Peyer's patch (tissue), 4 donors: ENCODE data around the gene ZNF576. TPM values are rescaled to one million over a fixed set of nuclear protein-coding genes. Genes with fewer than 3 reads are reported as not detected.

Experiments
- DNase-seq, 3 donors: peaks; one replicate each; pipeline ENCODE4 v3.0.0-alpha.2; 2017 to 2019
- H3K27ac ChIP-seq, 4 donors: fragments of 200-600 bp; sonication (generic); one replicate each; pipeline ENCODE4 v1.5.1; 2016 to 2019
- H3K27me3 ChIP-seq, 2 donors: fragments of 200-600 bp; sonication (generic); one replicate each; pipeline ENCODE4 v1.5.1; 2019
- H3K36me3 ChIP-seq, 3 donors: fragments of 200-600 bp; sonication (generic); one replicate each; pipeline ENCODE4 v1.5.1; 2016 to 2019
- H3K4me1 ChIP-seq, 4 donors: fragments of 200-600 bp; sonication (generic); one replicate each; pipeline ENCODE4 v1.5.1; 2016 to 2019
- H3K4me3 ChIP-seq, 4 donors: fragments of 200-600 bp; sonication (generic); 1 replicate in 3 of 4; 2 replicates in 1 of 4; pipeline ENCODE4 v1.5.1; 2016 to 2019; ENCODE audit warnings: mild to moderate bottlenecking in 1 of 4
- H3K9me3 ChIP-seq, 4 donors: fragments of 200-600 bp; sonication (generic); one replicate each; pipeline ENCODE4 v1.5.1; 2016 to 2019; ENCODE audit warnings: mild to moderate bottlenecking in 1 of 4
- POLR2A ChIP-seq, 2 donors: fragments of 450-650 bp; IDR thresholded peaks; one replicate each; pipeline ENCODE4 v1.5.1; 2017; ENCODE audit warnings: antibody characterized with exemption in 2 of 2, mild to moderate bottlenecking in 2 of 2, moderate library complexity in 2 of 2
- total RNA-seq, 4 donors: library from RNA; depleted of rRNA; stranded (reverse); fragments of >200 nt; gene quantifications; one replicate each; pipeline ENCODE4 v1.1.0, GENCODE V29; 2016
- TF ChIP-seq, protein P1 (sequence below), 6 experiments: fragments of 450-650 bp in 4 of 6; fragments of 200-600 bp in 2 of 6; sonication (generic) in 1 of 6; IDR thresholded peaks; one replicate each; pipeline ENCODE4 v1.5.1; 2017 to 2019; ENCODE audit warnings: antibody characterized with exemption in 6 of 6, mild to moderate bottlenecking in 3 of 6, moderate library complexity in 1 of 6

ZNF576 gene
- total RNA-seq, 4 donors from 2014 or later: 6.6 to 21.9 (median 16.5) TPM

DNA sequence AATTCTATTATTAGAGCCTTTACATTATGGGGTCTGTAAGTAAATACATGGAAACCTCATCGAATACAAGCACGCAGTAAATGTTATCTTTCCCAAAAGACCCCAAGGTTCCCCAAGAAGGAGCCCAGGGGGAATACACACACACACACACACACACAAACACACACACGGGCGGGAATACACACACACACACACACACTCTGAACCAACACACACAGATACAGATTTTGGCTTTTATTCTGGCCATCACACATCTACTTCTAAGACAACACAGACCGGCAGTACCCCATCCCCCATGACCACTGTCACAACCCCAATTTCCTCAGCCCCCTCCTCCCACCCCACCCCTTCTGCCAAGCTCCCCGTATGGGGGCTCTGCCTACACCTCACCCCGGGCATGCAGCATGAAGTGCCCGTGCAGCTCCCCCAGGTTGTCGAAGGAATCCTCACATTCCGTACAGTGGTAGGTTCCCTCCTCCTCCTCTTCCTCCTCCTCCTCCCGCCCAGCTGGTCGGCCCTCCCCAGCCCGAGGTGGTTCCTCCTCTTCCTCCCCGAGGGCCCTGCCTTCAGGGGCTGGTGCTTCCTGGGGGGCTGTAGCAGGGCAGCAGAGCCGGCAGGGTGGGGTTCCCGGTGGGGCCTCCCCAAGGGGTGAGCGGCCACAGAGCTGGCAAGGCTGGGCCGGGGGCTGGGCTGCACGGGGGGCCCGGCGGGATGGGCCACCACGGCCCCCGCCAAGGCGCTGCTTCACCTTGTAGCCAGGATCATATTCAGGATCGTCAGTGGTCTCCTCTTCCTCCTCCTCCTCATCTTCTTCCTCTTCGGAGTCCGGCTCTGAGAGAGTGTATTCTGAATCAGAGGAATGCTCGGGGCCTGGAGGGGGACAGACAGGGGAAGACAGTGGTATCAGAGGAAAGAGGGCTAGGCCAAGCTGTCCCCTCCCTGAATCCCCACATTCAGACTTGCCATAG lies 11.1 kb downstream of the ZNF576 start:
- DNase-seq: no peak
- no peak for TF ChIP-seq POLR2A (IDR thresholded peaks at IDR 0.05)
- TF ChIP-seq, protein P1, sequence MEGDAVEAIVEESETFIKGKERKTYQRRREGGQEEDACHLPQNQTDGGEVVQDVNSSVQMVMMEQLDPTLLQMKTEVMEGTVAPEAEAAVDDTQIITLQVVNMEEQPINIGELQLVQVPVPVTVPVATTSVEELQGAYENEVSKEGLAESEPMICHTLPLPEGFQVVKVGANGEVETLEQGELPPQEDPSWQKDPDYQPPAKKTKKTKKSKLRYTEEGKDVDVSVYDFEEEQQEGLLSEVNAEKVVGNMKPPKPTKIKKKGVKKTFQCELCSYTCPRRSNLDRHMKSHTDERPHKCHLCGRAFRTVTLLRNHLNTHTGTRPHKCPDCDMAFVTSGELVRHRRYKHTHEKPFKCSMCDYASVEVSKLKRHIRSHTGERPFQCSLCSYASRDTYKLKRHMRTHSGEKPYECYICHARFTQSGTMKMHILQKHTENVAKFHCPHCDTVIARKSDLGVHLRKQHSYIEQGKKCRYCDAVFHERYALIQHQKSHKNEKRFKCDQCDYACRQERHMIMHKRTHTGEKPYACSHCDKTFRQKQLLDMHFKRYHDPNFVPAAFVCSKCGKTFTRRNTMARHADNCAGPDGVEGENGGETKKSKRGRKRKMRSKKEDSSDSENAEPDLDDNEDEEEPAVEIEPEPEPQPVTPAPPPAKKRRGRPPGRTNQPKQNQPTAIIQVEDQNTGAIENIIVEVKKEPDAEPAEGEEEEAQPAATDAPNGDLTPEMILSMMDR (IDR thresholded peaks at IDR 0.05): no peak
- Histone ChIP-seq H3K36me3 (peaks cover 0 to 25% (median 0%) of the 10 kb centered on the region in 3 donors), H3K9me3 (no peaks in the 10 kb centered on the region), H3K27ac (no peak overlapping the region), H3K27me3 (no peaks in the 10 kb centered on the region), H3K4me1 (no peaks in the 10 kb centered on the region), H3K4me3 (no peak overlapping the region)

DNA sequence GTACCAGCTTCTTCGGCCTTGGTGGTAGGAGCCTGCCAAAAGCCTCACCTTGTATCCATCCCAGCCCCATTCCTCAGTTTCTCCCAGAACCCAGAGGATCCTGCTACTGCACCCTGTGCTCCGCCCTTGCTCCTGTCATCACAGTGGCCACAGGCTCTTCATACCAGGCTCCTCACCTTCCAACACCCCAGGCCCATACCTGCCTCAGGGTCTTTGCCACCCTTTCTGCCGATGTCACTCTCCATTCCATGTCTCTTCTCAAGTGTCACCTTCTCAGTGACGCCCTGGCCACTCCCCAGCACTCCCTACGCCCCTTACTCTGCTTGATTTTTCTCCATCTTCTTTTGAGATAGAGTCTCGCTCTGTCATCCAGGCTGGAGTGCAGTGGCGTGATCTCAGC lies 13.5 kb downstream of the ZNF576 start:
- no peaks in the 10 kb centered on the region for H3K27me3 ChIP-seq
- peaks cover 0 to 33% (median 0%) of the 10 kb centered on the region in 3 donors for H3K36me3 ChIP-seq
- no peak for DNase-seq
- no peak overlapping the region for H3K4me3 ChIP-seq
- H3K9me3 ChIP-seq: no peaks in the 10 kb centered on the region
- TF ChIP-seq POLR2A (IDR thresholded peaks at IDR 0.05): no peak
- TF ChIP-seq, protein P1 (IDR thresholded peaks at IDR 0.05): no peak
- no peaks in the 10 kb centered on the region for H3K4me1 ChIP-seq
- H3K27ac ChIP-seq: no peak overlapping the region

DNA sequence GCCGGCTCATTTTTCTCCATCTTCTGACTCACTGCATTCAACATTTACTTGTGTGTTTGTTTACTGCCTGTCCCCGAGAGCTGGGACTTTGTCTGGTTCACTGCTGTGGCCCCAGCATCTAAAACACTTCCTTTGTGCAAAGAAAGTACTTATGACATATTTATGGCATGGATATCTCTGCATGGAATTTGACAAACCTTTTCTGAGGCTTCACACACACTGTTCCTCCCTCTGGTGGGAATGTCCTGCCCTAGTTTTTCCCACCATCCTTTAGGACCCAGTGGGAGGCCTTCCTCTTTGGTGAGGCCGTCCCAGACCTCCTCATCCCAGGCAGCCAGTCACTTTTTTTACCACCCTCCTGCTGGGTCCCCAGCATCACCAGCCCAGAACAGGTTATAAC lies 14.1 kb downstream of the ZNF576 start:
- DNase-seq: no peak
- no peak overlapping the region for H3K4me3 ChIP-seq
- H3K36me3 ChIP-seq: peaks cover 0 to 33% (median 0%) of the 10 kb centered on the region in 3 donors
- H3K4me1 ChIP-seq: no peaks in the 10 kb centered on the region
- TF ChIP-seq POLR2A (IDR thresholded peaks at IDR 0.05): no peak
- TF ChIP-seq, protein P1 (IDR thresholded peaks at IDR 0.05): no peak
- H3K27me3 ChIP-seq: no peaks in the 10 kb centered on the region
- H3K9me3 ChIP-seq: no peaks in the 10 kb centered on the region
- no peak overlapping the region for H3K27ac ChIP-seq

DNA sequence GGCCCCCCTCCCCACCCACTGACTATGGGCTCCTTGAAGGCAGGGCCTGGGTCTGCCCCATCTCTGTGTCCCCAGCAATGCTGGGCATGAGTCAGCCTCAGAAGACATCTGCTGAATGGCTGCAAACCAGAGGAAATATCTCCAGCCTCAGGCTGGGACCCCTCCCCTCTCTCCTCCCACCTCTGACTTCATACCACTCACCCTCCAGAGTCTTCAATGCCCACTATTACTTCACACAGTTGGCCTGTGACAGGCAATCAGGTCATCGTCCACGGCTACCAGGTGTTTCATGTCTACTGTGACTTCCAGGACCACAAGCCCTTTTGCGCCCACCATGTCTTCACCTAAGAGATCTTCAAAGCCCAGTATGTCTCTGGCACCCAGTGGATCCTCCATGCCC lies 15.4 kb downstream of the ZNF576 start, which contains the start of gene SRRM5:
SRRM5 (plus strand) TSS at position 301 of the 400 bp plus-strand sequence; CDS start at position 335, 34 bp downstream.
- Histone ChIP-seq H3K9me3 (no peaks in the 10 kb centered on the region), H3K4me3 (no peak within 1 kb of the TSS), H3K4me1 (no peaks in the 10 kb centered on the region), H3K27me3 (no peaks in the 10 kb centered on the region), H3K36me3 (peaks cover 0 to 26% (median 0%) of the 10 kb centered on the region in 3 donors), H3K27ac (no peak within 1 kb of the TSS)
- no peak for DNase-seq
- no peak for TF ChIP-seq POLR2A (IDR thresholded peaks at IDR 0.05)
- TF ChIP-seq, protein P1 (IDR thresholded peaks at IDR 0.05): no peak

DNA sequence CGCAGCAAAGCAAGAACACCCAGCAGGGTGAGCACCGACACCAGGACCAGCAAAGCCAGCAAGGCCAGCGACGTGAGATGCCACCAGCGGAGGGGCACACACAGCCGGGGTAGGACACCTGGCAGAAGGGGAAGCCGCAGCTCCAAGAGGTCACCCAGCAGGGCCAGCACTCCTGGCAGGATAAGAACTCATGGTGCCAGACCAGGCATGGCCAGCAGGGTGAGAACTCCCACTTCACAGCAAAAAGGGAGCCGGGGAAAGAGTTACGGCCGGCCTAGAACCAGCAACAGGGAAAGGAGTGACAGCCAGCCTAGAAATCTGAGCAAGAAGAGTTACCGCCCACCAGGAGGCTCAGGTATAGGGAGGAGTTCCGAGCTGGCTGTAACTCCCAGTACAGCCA lies 16.0 kb downstream of the ZNF576 start:
- no peaks in the 10 kb centered on the region for H3K27me3 ChIP-seq
- no peak for DNase-seq
- peaks cover 0 to 23% (median 0%) of the 10 kb centered on the region in 3 donors for H3K36me3 ChIP-seq
- no peaks in the 10 kb centered on the region for H3K4me1 ChIP-seq
- H3K27ac ChIP-seq: no peak overlapping the region
- H3K9me3 ChIP-seq: no peaks in the 10 kb centered on the region
- H3K4me3 ChIP-seq: no peak overlapping the region
- TF ChIP-seq, protein P1 (IDR thresholded peaks at IDR 0.05): no peak
- TF ChIP-seq POLR2A (IDR thresholded peaks at IDR 0.05): no peak
